K562 (cell line): ENCODE data around the gene SULT2B1. TPM values are rescaled to one million over a fixed set of nuclear protein-coding genes. Genes with fewer than 3 reads are reported as not detected.
A peak's percentile ranks its signal among the peaks of the same experiment; 100 is the strongest.

ENCODE experiments used
- CCAR2 ChIP-seq: fragments of 200-400 bp; formaldehyde crosslinking; IDR thresholded peaks from 2 replicates; pipeline ENCODE4 v1.6.1; 2017; ENCODE audit warnings: mild to moderate bottlenecking, low read depth, low read length
- CSDE1 ChIP-seq, 2 experiments: fragments of 450-650 bp; IDR thresholded peaks; 2 replicates each; pipeline ENCODE4 v1.6.1; 2016; ENCODE audit warnings: mild to moderate bottlenecking in 1 of 2
- CTCFL ChIP-seq: IDR thresholded peaks from 2 replicates; pipeline ENCODE4 v1.6.1; 2011; ENCODE audit warnings: borderline replicate concordance, low read depth, mild to moderate bottlenecking, moderate library complexity, low read length; ENCODE audit not compliant: insufficient read depth, poor library complexity, severe bottlenecking
- E2F8 ChIP-seq: fragments of 450-650 bp; IDR thresholded peaks from 2 replicates; pipeline ENCODE4 v1.7.1; 2018; ENCODE audit warnings: mild to moderate bottlenecking, low read depth; ENCODE audit not compliant: partially characterized antibody
- RBBP5 ChIP-seq: fragments of 200-600 bp; sonication (generic); IDR thresholded peaks from 2 replicates; pipeline ENCODE4 v1.6.1; 2012; ENCODE audit warnings: borderline replicate concordance, mild to moderate bottlenecking, low read length, control low read depth, inconsistent platforms; ENCODE audit not compliant: insufficient read depth, poor library complexity, severe bottlenecking
- RBM22 ChIP-seq: fragments of 200-400 bp; formaldehyde crosslinking; IDR thresholded peaks from 2 replicates; pipeline ENCODE4 v1.6.1; 2018; ENCODE audit warnings: low read length, low read depth; ENCODE audit not compliant: poor library complexity, severe bottlenecking
- SNIP1 ChIP-seq: fragments of 450-650 bp; IDR thresholded peaks from 2 replicates; pipeline ENCODE4 v1.7.1; 2017; ENCODE audit warnings: low read depth, mild to moderate bottlenecking
- VEZF1 ChIP-seq: fragments of 200-800 bp; sonication (Bioruptor generic); IDR thresholded peaks from 2 replicates; pipeline ENCODE4 v1.6.1; 2017; ENCODE audit warnings: missing genetic modification characterization, missing compliant biosample characterization
- ZNF277 ChIP-seq: fragments of 250-450 bp; sonication (Bioruptor Pico); IDR thresholded peaks from 2 replicates; pipeline ENCODE4 v1.8.0; 2022; ENCODE audit warnings: inconsistent platforms, mild to moderate bottlenecking, moderate library complexity, borderline replicate concordance
- ZNF280A ChIP-seq: fragments of 450-650 bp; IDR thresholded peaks from 2 replicates; pipeline ENCODE4 v1.6.1; 2018; ENCODE audit warnings: mild to moderate bottlenecking, low read depth; ENCODE audit not compliant: partially characterized antibody
- polyA plus RNA-seq, 8 experiments: library from polyadenylated mRNA; depleted of rRNA in 4 of 8; stranded (reverse) in 5 of 8; unstranded in 3 of 8; fragments of >200 nt; fragmentation: Nextera tagmentation in 2 of 8; fragmentation: Illumina TruSeq in 1 of 8; extraction: Ambion mirVana in 2 of 8; extraction: Trizol in 1 of 8; gene quantifications; 2 replicates each; pipeline versions ENCODE4 v1.2.1 to v1.2.3, GENCODE V29; 2011 to 2014; ENCODE audit warnings: inconsistent platforms in 1 of 8, missing spikeins in 1 of 8
- total RNA-seq, 7 experiments: library from RNA; depleted of rRNA in 6 of 7; stranded (reverse); fragments of >200 nt in 6 of 7; fragmentation: Illumina TruSeq in 2 of 7; extraction: Trizol in 2 of 7; gene quantifications; 2 replicates each; pipeline versions ENCODE4 v1.2.1 to v1.2.3, GENCODE V29; 2011 to 2021; ENCODE audit warnings: low replicate concordance in 1 of 7

The SULT2B1 gene
- total and polyA plus RNA-seq, 9 of the 15 experiments (the other 6 are each of a cell fraction or from before 2014, with no cell fraction given) = 0.09 to 0.62 (median 0.22) TPM; not detected in 2

- TF ChIP-seq ZNF277 (CRISPR knock-in tag) (no peak), CCAR2 (no peak), E2F8 (no peak), RBBP5 (no peak), ZNF280A (no peak), RBM22 (no peak), VEZF1 (CRISPR knock-in tag) (peak; percentile 86), CTCFL (no peak), SNIP1 (no peak), CSDE1 (IDR thresholded peaks at IDR 0.05) (no peak)
These were observed 83.4 kb downstream of the SULT2B1 start (continued) for GRCh38 chr19:48635263-48635965.
